HepG2 (cell line): ENCODE results near the gene CTDP1. TPM values are rescaled to one million over a fixed set of nuclear protein-coding genes. Genes with fewer than 3 reads are reported as not detected.

Experiments
- BRD4 ChIP-seq: sonication (generic); formaldehyde crosslinking; IDR thresholded peaks from 2 replicates; pipeline ENCODE4 v1.4.0; 2020; ENCODE audit warnings: missing genetic modification reagents
- CHD4 ChIP-seq: fragments of 200-600 bp; sonication (generic); IDR thresholded peaks from 2 replicates; pipeline ENCODE4 v1.7.0; 2017; ENCODE audit warnings: mild to moderate bottlenecking, low read length, borderline replicate concordance
- NR3C1 ChIP-seq: sonication (generic); formaldehyde crosslinking; IDR thresholded peaks from 2 replicates; pipeline ENCODE4 v1.4.0; 2020; ENCODE audit warnings: missing genetic modification reagents
- RFX1 ChIP-seq: fragments of 450-650 bp; IDR thresholded peaks from 2 replicates; pipeline ENCODE4 v1.6.1; 2017
- SPEN ChIP-seq: sonication (generic); formaldehyde crosslinking; IDR thresholded peaks from 2 replicates; pipeline ENCODE4 v1.5.1; 2020; ENCODE audit warnings: low read depth, mild to moderate bottlenecking, missing genetic modification reagents
- ZBTB38 ChIP-seq: sonication (generic); formaldehyde crosslinking; IDR thresholded peaks from 2 replicates; pipeline ENCODE4 v1.5.1; 2020; ENCODE audit warnings: mild to moderate bottlenecking, missing genetic modification reagents
- ZNF282 ChIP-seq: fragments of 450-650 bp; IDR thresholded peaks from 2 replicates; pipeline ENCODE4 v1.6.1; 2018; ENCODE audit not compliant: partially characterized antibody
- polyA plus RNA-seq, 8 experiments: library from polyadenylated mRNA; depleted of rRNA in 3 of 8; stranded (reverse) in 7 of 8; unstranded in 1 of 8; fragments of >200 nt; fragmentation: Illumina TruSeq in 4 of 8; extraction: Trizol in 4 of 8; gene quantifications; 2 replicates each; pipeline versions ENCODE4 v1.2.1 to v1.2.3, GENCODE V29; 2011 to 2016; ENCODE audit warnings: low read depth in 4 of 8, missing spikeins in 1 of 8, mixed read lengths in 1 of 8; ENCODE audit not compliant: insufficient read depth in 1 of 8
- total RNA-seq, 5 experiments: library from RNA; depleted of rRNA; stranded (reverse); fragments of >200 nt; fragmentation: Illumina TruSeq; extraction: Trizol; gene quantifications; 2 replicates each; pipeline ENCODE4 v1.2.3, GENCODE V29; 2016; ENCODE audit warnings: low read depth in 1 of 5
- TF ChIP-seq, protein P1 (sequence below): IDR thresholded peaks from 2 replicates; pipeline ENCODE4 v1.6.1; 2016; ENCODE audit warnings: missing biosample characterization, missing genetic modification reagents, low read depth
- TF ChIP-seq, protein P2 (sequence below): sonication (generic); formaldehyde crosslinking; IDR thresholded peaks from 2 replicates; pipeline ENCODE4 v1.5.0; 2020; ENCODE audit warnings: mild to moderate bottlenecking, missing genetic modification reagents
- TF ChIP-seq, protein P3 (sequence below): sonication (generic); formaldehyde crosslinking; IDR thresholded peaks from 2 replicates; pipeline ENCODE4 v1.4.0; 2020; ENCODE audit warnings: missing genetic modification reagents, borderline replicate concordance
- TF ChIP-seq, protein P4 (sequence below): IDR thresholded peaks from 2 replicates; pipeline ENCODE4 v1.6.1; 2016; ENCODE audit warnings: low read depth, missing genetic modification reagents, missing compliant biosample characterization
- TF ChIP-seq, protein P5 (sequence below): sonication (generic); formaldehyde crosslinking; IDR thresholded peaks from 2 replicates; pipeline ENCODE4 v1.4.0; 2020; ENCODE audit warnings: missing genetic modification reagents

CTDP1 gene
- total and polyA plus RNA-seq, 2 of the 13 experiments (the other 11 are each of a cell fraction or from before 2014, with no cell fraction given), result 6.9 to 11.0 TPM

DNA sequence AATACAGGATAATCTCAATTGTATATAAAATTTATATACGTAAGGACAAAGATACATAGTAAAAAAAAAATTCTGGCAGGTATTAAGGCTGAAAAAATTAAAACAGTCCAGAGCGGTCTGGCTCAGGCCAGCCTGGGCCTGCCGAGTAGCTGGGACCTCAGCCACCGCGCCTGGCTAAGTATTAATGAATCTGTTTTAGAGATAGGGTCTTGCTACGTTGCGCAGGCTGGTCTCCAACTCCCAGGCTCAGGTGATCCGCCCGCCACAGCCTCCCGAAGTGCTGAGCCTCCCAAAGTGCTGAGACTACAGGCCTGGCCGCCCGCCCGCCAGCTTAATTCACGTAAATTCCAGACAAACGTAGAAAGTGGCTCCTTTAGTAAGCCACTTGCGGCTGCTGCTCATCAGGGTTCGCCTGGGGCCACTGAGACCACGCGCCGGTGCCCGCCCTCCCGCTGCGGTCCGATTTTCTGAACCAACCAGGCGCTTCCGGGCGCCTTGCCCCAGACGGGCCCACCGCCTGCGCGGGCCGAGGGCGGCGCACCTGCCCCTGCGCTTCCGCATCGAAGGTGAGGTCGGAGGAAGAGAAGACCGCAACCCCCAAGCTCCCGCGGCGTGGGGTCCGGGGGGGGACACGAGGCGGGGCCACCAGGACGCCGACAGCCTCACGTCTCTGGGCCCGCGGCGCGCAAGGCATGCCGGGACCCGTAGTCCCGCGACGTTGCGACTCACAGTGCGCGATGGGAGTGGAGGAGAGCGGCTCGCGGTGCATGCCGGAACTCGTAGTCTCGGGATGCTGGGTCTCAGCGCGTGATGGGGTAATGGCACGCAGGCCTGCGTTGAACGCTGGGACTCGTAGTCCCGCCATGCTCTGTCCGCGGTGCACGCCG lies 695 bp upstream of the CTDP1 start (continued):
- TF ChIP-seq RFX1, result no peak
- TF ChIP-seq, protein P1, sequence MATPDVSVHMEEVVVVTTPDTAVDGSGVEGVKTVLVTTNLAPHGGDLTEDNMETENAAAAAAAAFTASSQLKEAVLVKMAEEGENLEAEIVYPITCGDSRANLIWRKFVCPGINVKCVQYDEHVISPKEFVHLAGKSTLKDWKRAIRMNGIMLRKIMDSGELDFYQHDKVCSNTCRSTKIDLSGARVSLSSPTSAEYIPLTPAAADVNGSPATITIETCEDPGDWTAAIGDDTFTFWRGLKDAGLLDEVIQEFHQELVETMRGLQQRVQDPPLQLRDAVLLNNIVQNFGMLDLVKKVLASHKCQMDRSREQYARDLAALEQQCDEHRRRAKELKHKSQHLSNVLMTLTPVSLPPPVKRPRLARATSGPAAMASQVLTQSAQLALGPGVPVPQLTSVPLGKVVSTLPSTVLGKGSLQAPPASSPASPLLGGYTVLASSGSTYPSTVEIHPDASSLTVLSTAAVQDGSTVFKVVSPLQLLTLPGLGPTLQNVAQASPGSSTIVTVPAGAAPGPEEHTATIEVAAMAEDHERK (CRISPR knock-in tag), result peak; percentile 99; the same call in 1 of the 2 replicates
- TF ChIP-seq, protein P2, sequence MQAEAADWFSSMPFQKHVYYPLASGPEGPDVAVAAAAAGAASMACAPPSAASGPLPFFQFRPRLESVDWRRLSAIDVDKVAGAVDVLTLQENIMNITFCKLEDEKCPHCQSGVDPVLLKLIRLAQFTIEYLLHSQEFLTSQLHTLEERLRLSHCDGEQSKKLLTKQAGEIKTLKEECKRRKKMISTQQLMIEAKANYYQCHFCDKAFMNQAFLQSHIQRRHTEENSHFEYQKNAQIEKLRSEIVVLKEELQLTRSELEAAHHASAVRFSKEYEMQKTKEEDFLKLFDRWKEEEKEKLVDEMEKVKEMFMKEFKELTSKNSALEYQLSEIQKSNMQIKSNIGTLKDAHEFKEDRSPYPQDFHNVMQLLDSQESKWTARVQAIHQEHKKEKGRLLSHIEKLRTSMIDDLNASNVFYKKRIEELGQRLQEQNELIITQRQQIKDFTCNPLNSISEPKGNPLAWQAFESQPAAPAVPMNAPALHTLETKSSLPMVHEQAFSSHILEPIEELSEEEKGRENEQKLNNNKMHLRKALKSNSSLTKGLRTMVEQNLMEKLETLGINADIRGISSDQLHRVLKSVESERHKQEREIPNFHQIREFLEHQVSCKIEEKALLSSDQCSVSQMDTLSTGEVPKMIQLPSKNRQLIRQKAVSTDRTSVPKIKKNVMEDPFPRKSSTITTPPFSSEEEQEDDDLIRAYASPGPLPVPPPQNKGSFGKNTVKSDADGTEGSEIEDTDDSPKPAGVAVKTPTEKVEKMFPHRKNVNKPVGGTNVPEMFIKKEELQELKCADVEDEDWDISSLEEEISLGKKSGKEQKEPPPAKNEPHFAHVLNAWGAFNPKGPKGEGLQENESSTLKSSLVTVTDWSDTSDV (CRISPR knock-in tag), result no peak
- TF ChIP-seq ZBTB38 (CRISPR knock-in tag), result peak; percentile 89
- TF ChIP-seq, protein P3, sequence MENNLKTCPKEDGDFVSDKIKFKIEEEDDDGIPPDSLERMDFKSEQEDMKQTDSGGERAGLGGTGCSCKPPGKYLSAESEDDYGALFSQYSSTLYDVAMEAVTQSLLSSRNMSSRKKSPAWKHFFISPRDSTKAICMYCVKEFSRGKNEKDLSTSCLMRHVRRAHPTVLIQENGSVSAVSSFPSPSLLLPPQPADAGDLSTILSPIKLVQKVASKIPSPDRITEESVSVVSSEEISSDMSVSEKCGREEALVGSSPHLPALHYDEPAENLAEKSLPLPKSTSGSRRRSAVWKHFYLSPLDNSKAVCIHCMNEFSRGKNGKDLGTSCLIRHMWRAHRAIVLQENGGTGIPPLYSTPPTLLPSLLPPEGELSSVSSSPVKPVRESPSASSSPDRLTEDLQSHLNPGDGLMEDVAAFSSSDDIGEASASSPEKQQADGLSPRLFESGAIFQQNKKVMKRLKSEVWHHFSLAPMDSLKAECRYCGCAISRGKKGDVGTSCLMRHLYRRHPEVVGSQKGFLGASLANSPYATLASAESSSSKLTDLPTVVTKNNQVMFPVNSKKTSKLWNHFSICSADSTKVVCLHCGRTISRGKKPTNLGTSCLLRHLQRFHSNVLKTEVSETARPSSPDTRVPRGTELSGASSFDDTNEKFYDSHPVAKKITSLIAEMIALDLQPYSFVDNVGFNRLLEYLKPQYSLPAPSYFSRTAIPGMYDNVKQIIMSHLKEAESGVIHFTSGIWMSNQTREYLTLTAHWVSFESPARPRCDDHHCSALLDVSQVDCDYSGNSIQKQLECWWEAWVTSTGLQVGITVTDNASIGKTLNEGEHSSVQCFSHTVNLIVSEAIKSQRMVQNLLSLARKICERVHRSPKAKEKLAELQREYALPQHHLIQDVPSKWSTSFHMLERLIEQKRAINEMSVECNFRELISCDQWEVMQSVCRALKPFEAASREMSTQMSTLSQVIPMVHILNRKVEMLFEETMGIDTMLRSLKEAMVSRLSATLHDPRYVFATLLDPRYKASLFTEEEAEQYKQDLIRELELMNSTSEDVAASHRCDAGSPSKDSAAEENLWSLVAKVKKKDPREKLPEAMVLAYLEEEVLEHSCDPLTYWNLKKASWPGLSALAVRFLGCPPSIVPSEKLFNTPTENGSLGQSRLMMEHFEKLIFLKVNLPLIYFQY (CRISPR knock-in tag), result peak; percentile 90
- TF ChIP-seq CHD4, result no peak
- no peak for TF ChIP-seq NR3C1 (CRISPR knock-in tag)
- peak; percentile 70; the same call in 1 of the 2 replicates for TF ChIP-seq BRD4
- TF ChIP-seq, protein P4, sequence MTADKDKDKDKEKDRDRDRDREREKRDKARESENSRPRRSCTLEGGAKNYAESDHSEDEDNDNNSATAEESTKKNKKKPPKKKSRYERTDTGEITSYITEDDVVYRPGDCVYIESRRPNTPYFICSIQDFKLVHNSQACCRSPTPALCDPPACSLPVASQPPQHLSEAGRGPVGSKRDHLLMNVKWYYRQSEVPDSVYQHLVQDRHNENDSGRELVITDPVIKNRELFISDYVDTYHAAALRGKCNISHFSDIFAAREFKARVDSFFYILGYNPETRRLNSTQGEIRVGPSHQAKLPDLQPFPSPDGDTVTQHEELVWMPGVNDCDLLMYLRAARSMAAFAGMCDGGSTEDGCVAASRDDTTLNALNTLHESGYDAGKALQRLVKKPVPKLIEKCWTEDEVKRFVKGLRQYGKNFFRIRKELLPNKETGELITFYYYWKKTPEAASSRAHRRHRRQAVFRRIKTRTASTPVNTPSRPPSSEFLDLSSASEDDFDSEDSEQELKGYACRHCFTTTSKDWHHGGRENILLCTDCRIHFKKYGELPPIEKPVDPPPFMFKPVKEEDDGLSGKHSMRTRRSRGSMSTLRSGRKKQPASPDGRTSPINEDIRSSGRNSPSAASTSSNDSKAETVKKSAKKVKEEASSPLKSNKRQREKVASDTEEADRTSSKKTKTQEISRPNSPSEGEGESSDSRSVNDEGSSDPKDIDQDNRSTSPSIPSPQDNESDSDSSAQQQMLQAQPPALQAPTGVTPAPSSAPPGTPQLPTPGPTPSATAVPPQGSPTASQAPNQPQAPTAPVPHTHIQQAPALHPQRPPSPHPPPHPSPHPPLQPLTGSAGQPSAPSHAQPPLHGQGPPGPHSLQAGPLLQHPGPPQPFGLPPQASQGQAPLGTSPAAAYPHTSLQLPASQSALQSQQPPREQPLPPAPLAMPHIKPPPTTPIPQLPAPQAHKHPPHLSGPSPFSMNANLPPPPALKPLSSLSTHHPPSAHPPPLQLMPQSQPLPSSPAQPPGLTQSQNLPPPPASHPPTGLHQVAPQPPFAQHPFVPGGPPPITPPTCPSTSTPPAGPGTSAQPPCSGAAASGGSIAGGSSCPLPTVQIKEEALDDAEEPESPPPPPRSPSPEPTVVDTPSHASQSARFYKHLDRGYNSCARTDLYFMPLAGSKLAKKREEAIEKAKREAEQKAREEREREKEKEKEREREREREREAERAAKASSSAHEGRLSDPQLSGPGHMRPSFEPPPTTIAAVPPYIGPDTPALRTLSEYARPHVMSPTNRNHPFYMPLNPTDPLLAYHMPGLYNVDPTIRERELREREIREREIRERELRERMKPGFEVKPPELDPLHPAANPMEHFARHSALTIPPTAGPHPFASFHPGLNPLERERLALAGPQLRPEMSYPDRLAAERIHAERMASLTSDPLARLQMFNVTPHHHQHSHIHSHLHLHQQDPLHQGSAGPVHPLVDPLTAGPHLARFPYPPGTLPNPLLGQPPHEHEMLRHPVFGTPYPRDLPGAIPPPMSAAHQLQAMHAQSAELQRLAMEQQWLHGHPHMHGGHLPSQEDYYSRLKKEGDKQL (CRISPR knock-in tag), result 0 out of 2 replicates have a peak, but pooled peaks have one; percentile 21
- TF ChIP-seq, protein P5, sequence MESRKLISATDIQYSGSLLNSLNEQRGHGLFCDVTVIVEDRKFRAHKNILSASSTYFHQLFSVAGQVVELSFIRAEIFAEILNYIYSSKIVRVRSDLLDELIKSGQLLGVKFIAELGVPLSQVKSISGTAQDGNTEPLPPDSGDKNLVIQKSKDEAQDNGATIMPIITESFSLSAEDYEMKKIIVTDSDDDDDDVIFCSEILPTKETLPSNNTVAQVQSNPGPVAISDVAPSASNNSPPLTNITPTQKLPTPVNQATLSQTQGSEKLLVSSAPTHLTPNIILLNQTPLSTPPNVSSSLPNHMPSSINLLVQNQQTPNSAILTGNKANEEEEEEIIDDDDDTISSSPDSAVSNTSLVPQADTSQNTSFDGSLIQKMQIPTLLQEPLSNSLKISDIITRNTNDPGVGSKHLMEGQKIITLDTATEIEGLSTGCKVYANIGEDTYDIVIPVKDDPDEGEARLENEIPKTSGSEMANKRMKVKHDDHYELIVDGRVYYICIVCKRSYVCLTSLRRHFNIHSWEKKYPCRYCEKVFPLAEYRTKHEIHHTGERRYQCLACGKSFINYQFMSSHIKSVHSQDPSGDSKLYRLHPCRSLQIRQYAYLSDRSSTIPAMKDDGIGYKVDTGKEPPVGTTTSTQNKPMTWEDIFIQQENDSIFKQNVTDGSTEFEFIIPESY (CRISPR knock-in tag), result 0 out of 2 replicates have a peak, but pooled peaks have one; percentile 36
- TF ChIP-seq ZNF282, result no peak
- peak; percentile 66 for TF ChIP-seq SPEN (CRISPR knock-in tag)
